Activated CD4-positive, alpha-beta T cell treated with anti-CD3 and anti-CD28 coated beads for 48 hours (primary cell): ENCODE data around the gene SLC17A8.
"Not testable (repeated sequence)": the region's sequence is repeated elsewhere in the genome, so short reads cannot be mapped to it uniquely, and the experiment has no call there.

Experiments
- DNase-seq: peaks from one replicate; pipeline ENCODE4 v3.0.0-alpha.2; 2020

Gene SLC17A8

DNA sequence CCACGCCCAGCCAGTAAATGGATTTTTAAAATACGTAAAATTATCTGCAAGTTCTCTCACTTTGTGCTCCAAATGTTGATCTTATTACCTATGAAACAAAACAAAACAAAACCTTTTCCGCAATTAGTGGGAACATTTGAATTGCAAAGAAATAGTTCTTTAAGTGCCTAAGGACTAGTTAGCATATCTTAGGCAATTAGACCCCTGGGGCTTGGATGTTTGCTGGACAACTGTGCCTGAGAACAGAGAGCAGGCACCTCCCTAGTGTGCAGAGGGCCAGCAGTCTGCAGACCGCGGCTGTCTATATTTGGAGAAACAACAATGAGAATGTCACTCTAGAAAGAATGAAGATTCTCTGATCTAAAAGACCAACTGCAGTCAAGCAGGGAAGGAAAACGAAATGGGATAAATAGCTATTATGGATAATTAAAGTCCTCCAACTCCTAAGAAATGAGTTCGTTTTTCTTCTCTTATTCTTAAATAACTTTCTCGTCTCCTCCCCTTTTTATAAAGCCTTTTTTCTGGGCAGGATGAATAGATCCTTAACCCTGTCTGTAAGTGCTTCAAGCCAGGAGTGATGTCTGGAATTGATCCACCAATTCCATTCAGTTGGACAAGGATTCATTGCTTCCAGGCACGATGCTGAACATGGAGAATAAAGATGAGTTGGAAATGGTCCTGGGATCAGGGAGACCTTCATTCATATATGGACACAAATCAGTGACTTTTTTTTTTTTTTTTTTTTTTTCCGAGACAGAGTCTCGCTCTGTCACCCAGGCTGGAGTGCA is 16.2 kb downstream of the SLC17A8 start:
- no peak for DNase-seq

DNA sequence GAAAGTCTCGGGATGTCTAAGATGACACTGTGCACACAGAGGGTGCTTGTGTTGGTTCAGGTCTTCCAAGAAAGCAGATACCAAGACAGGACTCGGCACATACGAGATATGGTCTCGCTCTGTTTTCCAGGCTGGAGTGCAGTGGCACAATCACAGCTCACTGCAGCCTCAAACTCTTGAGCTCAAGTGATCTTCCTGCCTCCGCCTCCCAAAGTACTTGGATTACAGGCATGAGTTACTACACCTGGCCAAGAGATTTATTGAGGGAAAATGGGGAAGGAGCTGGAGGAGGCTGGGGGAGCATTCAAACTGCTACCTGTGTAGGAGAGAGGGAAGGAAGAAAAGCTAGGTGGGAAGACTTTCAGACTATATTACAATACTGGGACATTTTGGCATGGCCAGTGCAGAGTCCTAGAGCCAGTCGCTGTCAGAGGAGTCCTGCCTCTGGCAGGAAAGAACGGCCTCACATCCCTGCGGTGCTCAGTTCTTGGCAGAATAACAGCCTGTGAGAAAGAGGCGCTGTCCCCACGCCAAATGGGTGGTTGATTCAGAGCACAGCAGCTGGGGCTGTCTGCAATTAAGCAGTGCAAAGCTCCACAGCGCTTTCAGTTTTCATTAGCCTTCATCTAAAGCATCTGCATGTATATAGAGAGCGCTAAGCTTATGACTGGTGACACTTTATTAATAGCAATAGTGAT is 18.3 kb downstream of the SLC17A8 start:
- DNase-seq = no peak

DNA sequence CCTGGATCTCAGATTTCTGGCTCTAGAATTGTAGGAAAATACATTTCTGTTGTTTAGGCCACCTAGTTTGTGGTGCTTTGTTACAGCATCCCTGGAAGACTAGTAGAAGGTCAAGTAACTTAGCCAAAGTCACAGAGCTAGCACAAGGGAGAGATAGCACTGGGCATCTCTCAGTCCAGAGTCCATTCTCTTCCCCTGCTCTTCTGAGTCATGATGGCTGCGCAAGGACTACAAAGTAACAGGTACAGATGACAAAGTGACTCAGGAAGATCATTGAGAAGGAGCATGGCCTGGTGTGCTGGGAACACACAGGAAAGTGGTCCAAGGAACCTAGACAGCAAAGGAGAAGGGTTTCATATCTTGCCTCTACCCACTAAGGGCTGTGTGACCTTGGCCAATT is 19.3 kb downstream of the SLC17A8 start:
- DNase-seq = no peak

DNA sequence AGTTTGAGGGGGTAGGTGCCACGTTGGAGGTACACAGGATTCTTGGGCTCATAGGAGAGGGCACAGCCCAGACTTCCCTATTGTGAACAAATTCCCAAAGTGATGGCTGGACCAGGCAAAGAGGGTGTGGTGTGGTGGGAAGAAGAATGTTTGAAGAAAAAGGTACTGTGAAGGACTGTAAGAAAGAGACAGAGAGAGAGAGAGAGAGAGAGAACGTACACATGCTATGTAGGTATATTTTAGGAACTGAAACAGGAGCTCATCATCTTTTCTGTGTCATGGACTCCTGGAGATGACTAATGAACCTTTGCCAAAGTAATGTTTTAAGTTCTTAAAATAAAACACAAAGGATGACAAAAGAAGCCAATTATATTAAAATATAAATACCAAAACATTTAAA is 24.5 kb downstream of the SLC17A8 start:
- no peak for DNase-seq

DNA sequence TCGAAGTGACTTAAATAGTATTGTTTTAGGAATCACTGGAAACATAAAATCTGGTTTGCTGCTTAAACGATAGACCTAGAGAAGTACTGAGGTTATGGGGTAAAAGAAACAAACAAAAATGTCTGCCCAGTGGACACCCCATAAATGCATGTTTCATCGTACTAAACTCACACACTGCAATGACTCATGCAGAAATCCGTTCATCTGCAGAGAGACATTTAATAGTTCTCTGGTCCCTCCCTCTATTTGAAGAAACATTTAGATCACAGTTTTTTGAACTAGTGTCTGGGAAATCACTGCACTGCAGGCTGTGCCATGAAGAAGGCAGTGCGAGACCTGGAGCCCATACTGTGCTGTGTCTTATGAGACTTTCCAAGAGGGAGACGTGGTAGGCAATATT is 25.5 kb downstream of the SLC17A8 start:
- no peak for DNase-seq

DNA sequence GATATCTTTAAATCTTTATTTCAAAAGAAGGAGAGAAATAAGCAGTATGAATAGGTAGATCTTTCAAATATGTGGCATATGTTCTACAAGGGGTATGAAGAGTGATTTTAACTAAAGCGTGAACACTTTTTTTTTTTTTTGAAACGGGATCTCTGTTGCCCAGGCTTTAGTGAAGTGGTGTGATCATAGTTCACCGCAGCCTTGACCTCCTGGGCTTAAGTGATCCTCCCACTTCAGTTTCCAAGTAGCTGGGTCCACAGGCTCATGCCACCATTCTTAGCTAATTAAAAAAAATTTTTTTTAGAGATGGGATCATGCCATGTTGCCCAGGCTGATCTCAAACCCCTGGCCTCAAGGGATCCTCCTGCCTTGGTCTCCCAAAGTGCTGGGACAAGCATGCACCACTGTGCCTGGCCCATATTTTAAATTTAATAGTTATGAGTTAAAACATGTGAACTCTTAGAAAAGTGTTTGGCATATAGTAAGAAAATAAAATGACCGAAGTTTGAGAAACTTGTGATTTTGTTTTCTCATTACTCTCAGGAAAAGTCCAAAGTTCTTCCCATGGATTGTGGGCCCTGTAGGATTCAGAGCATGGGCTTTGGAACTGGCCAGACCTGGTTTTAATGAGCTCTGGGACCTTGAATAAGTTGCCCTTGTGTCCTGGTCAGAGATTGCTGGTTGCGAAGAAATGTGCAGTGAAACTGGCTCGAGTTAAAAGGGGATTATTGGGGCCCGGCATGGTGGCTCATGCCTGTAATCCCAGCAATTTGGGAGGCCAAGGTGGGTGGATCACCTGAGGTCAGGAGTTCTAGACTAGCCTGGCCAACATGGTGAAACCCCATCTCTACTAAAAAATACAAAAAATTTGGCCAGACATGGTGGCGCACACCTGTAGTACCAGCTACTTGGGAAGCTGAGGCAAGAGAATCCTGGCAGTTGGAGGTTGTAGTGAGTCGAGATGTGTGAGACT is 27.0 kb downstream of the SLC17A8 start:
- DNase-seq = no peak

DNA sequence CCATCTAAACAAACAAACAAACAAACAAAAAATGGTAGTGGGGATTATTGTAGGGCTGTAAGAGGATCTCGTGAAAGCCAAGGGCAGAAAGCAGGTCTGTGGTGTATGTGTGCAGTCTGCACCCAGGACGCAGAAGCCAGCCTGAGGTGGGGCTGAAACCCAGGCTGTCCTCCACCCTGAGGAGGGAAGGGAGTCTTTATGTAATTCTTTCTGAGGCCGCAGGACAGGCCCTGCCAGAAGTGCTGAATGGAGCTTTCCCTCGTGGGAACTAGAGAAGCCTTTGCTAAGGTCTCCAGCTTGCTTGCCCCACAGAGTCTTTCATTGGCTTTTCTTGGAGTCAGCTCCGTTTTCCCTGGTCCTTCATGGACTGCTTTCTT is 27.7 kb downstream of the SLC17A8 start:
- no peak for DNase-seq

DNA sequence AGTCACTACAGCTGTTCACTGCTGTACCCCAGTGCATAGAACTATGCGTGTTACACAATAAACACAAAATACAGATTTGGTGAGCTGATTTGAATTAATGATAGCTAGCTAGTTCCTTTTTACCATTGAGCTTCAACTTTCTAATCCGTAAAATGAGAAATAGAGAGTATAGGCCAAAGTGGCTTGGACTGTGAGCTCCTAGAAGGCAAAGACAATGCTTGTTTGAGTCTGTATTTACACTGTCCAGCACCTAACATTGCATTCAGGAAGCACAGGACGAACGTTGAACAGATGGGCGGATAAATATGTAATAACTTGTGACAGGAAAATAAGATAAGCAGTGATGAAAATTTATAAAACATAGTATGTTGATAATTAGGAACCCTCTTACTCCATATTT is 31.5 kb downstream of the SLC17A8 start:
- no peak for DNase-seq

DNA sequence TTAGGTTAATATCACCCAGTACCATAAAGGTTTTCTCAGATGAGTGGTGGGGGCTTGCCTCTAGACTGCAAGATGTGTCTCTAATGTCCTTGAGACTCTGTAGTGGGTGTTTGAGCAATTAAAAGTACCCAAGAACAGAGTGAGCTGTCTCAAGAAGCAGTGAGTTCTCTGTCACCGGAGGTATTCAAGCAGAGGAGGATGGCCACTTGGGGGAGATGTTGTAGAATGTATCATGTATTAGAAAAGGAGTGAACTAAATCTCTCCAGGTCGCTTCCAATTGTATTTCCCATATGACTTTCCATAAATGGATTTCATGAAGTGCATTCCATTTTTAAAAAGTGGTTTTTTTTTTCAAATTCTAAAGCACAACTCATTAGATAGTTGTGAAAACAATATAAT is 35.0 kb downstream of the SLC17A8 start:
- no peak for DNase-seq

DNA sequence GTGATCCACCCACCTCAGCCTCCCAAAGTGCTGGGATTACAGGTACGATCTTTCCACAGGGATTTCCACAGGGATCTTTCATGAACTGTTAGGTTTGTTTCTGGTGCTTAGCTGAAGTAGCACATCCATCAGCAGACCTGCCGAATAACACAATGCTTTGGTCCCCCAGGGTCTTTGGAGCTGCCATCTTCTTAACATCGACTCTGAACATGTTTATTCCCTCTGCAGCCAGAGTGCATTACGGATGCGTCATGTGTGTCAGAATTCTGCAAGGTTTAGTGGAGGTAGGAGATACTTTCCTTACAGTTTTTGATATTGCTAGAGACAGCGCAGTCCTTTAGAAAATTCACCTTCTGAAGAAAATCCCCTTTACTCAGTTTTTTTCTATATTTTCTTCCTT is 36.3 kb downstream of the SLC17A8 start:
- DNase-seq = no peak

DNA sequence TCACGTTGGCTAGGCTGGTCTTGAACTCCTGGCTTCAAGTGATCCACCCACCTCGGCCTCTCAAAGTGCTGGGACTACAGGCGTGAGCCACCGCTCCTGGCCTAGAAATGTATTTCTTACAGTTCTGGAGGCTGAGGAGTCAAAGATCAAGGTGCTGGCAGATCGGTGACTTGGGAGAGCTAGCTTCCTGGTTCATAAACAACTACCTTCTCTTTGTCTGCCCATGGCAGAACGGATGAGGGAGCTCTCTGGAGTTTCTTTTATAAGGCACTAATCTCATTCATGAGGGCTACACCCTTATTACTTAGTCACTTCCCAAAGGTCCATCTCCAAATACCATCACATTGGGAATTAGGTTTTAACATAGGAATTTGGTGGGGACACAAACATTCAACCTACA is 38.9 kb downstream of the SLC17A8 start:
- no peak for DNase-seq

DNA sequence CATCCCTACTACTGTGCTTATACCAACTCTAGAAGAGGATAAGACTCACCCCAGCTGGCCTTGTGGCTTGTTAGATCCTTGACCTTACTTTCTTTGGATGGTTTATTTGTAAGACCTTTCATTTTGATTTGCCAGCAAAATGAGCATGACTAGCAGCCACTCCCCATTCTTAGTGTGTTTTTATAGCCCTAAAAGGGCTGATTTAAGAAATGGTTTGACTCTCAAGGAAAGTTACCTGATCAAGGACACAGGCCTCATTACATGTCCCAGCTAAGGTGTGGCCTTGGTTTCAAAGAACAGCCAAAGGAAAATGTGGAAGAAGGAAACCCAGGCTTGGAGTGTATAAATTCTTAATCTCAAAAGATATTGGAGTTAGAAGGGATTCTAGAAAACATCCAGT is 41.4 kb downstream of the SLC17A8 start:
- no peak for DNase-seq

DNA sequence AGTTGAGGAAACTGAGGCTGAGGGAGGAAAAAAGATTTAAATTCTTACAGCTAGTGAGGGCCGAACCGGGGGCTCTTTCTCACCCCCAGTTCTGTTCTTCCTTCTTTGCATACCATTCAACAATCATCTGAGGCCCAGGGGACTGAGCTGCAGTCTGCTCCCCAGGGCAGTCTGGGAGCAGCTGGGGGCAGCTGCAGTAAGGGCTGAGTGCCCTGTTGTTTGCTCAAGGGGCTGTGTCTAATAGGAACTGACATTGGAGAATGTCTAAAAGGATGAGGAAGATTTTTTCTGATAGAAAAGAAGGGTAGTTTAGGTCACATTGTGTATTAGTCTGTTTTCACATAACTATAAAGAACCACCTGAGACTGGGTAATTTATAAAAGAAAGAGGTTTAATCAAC is 42.2 kb downstream of the SLC17A8 start:
- DNase-seq = no peak

DNA sequence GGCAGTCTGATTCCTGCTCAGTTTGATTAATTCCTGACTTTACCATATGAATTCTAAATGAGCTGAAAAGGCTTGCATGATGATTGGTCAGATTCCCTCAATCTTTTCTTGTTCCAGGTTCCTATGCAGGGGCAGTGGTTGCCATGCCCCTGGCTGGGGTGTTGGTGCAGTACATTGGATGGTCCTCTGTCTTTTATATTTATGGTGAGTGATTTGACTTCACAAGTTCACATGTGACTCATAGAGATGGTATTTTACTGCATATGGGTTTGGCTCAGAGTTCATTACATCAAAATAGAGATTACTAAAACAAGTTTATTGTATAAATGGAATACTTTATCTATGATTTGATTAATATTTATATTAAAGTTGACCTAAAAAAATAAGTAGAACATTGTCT is 44.8 kb downstream of the SLC17A8 start:
- DNase-seq = no peak

DNA sequence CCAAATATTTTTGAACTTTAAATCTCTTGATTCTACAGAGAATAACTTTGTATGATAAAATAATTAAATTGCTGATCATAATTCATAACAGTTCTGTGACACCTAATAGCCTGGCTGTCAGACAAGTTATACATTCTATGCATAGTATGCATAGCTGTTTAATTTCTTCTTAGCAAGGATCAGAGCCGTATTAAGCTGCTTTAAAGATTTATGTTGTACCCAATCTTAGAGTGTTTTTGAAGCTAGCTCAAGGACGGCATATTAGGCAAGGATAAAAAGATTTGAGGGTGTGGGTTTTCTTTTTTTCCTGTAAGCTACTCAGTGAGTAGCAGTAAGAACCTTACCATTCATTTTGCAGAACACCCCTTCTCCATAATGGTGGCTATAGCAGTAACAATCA is 45.9 kb downstream of the SLC17A8 start:
- no peak for DNase-seq

DNA sequence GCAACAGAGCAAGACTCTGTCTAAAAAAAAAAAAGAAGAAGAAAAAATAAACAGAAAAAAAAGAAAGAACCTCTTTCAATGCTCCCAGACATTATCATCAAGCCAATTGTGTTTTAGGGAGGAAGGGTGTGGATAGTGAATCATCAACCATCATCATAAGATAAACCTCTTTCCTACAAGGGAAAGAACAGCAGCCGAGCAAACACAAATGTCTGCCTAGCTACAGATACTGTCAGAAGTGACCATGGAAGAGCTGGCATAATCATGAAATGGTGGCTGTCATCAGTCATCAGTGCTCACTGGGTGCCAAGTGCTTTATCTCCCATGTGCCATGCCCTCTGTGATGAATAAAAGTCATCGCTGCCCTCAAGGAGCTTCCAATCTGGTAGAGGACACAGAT is 46.6 kb downstream of the SLC17A8 start:
- no peak for DNase-seq

DNA sequence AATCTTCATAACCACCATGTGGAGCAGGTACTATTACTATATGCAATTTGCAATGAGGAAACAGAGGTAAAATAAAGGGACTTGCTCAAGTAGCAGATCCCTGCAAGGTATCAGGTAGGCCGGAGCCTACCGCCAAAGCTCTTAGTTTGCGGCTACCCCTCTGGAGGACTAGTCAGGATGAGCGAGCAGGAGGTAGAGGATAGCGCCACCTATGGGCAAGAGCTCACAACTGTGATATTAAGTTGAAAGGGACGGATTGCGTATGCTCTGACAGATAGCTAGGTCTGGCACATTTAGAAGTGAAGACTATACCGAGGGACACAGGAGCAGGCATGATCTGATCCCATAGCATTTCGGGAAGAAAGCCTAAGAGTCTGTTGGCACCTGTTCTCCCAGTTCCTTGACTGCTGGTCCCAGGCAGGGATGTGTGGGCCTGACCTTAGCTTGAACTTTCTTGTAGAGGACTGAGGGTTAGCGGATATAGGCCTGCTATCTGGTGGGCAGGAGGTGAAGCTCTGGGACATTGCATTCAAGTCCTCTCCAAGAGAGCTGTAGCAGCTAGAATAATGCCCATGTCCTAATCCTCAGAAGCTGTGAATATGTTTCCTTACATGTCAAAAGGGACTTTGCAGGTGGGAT is 48.0 kb downstream of the SLC17A8 start:
- DNase-seq = peak; percentile 61

DNA sequence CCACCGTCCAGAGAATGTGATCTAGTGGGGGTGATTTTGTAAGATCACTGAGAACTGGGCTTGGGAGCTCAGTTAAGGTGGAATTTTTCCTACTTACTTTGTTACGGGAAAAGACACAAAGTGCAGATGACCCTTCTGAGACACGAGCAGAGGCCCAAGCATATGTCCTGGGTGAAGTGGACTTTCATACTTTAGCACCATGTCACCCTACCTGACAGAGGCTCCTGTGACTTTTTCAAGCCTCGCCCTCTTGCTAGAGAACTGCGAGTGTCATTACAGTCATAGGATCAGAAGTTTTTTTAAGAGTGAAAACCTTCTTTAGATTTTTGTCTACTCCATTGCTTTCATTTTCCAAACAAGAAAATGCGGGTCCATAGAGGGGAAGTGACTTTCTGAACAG is 56.1 kb downstream of the SLC17A8 start:
- DNase-seq = no peak

DNA sequence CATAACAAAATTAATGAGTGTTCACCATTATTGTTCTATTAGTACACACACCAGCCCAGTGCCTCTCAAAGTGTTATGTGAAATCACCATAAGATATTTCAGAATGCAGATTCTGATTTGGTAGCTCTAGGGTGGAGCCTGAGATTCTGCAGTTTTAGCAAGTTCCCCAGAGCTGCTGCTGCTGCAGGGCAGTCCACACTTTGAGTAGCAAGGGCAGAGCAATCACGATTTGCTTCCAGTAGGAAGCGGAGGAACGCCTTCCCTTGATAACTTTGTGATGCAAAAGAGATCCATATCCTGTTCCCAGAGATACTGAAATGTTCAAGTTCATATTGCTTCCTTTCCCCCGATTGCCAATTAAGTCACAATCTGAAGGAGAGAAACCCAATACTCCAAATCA is 57.9 kb downstream of the SLC17A8 start:
- DNase-seq = no peak

DNA sequence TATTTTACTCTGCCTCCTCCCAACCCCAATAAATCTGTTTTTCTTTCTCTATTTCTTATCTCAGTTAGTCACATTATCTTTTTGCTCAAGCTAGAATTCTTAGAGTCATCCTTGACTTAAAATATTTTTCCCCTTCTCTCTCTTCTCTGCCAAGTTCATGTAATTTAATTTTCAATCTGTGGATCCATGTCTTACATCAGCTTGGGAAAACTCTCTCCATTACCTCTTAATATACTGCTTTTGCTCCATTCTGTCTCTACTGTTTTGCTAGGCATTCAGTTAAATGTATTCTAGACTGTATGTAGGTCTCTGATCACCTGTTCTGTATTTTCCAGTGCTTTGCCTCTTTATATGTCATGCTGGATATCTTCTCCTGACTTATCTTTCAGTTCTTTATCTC is 65.8 kb downstream of the SLC17A8 start:
- no peak for DNase-seq

DNA sequence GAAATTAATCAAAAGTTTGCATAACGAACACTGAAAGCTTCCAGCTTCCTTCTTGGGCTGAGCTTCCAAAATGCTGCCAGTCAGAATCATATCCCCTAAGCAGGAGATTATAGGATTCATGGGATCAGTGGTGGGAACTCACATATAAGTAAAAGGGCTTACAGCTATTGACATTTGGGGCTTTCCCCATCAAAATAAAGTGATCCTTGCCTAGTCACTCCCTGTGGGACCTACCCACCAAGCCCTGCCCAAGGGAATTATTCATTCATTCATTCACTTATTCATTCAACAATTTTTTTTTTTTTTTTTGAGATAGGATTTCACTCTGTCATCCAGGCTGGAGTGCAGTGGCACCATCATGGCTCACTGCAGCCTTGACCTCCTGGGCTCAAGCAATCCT is 69.3 kb downstream of the SLC17A8 start:
- no peak for DNase-seq

DNA sequence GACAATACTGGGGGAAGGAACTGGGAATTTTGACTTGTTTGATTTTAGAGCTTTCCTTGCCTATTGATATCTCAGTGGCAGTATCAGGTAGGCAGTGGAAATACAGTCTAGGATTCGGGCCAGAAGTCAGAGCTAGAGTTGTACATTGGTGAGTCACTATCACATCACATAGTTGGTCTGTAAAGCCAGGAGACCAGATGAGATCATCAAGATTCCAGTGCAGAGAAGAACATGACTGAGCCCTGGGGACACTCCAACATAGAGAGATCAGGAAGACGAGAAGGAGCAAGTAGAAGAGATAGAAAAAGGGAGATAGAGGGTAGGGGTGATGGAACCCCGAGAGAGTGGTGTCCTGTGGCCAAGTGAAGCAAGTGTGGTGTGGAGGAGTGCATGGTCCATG is 70.2 kb downstream of the SLC17A8 start:
- no peak for DNase-seq

DNA sequence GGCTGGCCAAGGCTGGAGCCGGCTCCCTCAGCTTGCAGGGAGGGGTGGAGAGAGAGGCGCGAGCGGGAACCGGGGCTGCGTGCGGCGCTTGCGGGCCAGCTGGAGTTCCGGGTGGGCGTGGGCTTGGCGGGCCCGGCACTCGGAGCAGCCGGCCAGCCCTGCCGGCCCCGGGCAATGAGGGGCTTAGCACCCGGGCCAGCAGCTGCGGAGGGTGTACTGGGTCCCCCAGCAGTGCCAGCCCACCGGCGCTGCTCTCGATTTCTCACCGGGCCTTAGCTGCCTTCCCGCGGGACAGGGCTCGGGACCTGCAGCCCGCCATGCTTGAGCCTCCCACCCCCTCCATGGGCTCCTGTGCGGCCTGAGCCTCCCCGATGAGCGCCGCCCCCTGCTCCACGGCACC is 73.4 kb downstream of the SLC17A8 start:
- DNase-seq = not testable (repeated sequence)
